CD4-positive, alpha-beta T cell treated with Interleukin-4 for 4 hours (primary cell): ENCODE results near the gene SFXN4.
"Not testable (repeated sequence)": the region's sequence is repeated elsewhere in the genome, so short reads cannot be mapped to it uniquely, and the experiment has no call there.

ENCODE experiments used
- DNase-seq: peaks from one replicate; pipeline ENCODE4 v3.0.0-alpha.2; 2020

The SFXN4 gene

DNA sequence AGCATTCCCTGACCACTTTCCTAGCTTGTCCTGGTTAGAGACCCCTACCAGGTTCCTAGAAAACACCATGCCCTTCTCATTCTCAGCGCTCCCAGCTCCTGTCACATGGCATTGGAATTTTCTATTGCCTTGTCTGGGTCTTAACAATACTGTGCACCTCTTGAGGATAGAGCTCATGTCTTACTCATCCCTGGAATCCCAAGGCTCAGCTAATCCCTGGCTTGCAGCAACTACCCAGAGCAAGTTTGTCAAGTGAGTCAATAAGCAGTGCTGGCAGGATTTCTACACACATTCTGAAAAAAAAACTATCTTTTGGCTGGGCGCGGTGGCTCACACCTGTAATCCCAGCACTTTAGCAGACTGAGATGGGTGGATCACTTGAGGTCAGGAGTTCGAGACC is 24.8 kb upstream of the SFXN4 start:
- DNase-seq, result no peak

DNA sequence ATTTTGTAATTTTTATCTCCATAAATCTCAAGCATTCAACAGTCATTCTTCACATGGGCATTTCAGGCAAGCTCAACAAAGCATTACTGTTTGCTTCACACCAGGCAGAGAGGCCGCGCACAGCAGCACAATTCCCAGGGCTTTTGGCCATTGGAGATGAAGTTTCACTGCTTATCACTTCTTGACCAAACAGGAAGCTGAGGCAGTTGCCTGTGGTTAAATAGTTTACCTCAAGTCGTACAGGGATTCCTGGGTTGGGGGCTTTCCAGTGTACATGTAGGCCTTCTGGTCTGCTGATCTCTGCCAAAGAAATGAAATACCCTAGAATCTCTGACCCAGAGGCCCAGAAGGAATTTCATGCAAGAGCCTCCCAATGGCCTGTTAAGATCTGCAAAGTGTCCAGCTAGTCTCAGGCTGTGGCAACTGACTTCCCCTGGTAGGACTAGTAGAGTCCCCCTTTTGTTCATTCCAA is 24.3 kb upstream of the SFXN4 start:
- DNase-seq, result no peak

- no peak for DNase-seq
Measured at GRCh38 chr10:119183664-119184412, 18.3 kb upstream of the SFXN4 start.

- not testable (repeated sequence) for DNase-seq
Measured at GRCh38 chr10:119180850-119181400, 15.4 kb upstream of the SFXN4 start.

GRCh38 chr10:119178372-119179119 is 13.0 kb upstream of the SFXN4 start, which contains the start of gene PRDX3:
Gene PRDX3 (minus strand): TSS chr10:119178812. CDS start chr10:119178790, 22 bp downstream.
- DNase-seq, result peak; percentile 84

DNA sequence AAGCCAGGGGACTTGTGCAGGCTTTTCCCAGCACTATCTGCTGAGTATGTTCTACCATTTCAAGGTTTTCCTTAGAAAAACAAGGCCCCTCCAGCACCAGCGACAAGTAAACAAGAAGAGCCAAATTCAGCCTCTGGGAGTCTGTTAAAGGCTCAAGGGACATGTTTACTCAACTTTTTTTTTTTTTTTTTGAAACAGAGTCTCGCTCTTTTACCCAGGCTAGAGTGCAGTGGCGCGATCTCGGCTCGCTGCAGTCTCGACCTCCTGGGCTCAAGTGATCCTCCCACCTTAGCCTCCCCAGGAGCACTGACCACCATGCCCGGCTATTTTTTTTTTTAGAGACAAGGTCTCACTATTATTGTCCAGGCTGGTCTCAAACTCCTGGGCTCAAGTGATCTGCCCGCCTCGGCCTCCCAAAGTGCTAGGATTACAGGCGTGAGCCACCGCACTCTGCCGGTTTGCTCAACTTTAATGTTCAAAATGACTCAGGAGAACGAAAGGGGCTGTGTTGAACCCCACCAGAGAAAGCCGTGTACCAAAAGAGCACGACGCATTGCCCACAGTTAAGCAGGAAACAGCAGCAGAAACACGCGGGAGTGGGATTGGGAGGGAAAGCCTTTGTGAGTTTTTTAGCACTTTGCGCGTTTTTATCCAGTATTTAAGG is 12.3 kb upstream of the SFXN4 start:
- DNase-seq, result no peak

DNA sequence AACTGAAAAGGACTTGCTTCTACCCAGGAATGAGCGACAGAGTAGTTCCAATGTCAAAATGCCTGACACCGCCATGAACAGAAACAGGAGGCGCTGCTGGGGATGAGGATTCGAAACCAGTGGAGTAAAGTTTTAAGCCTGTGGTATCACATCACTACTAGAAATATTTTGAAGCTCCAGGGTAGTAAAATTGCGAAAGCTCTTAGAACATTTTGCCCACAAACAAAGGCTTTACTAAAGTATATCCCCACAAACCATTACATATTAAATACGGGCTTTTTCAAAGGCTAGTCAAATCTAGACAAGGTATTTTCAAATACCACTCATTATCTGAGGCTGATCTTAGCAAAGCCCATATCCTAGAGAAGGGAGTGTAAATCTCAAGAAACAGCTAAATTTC is 10.7 kb upstream of the SFXN4 start:
- no peak for DNase-seq

GRCh38 chr10:119174109-119174508 is 8.6 kb upstream of the SFXN4 start:
- DNase-seq, result no peak

GRCh38 chr10:119167041-119167440 is 1.5 kb upstream of the SFXN4 start:
- DNase-seq, result no peak

DNA sequence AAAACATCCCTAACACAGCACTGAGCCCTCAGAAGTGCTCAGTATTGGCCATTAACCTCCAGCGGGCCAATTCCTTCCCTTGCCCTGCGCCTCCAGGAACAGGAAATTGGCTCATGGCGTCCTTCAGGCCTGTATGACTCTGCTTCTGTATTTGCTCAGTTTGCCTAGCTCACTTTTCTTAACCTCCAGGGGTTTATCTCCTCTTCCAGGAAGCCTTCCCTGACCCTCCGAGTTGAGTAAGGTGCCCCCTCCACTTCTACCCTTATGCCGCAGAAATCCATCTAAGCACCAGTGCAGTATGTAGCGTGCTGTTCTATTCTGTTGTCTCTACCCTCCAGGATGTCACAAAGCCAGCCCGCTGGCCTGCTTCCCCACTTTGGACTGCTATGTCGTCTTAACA is 1.1 kb upstream of the SFXN4 start:
- DNase-seq, result no peak

- no peak for DNase-seq
Measured at GRCh38 chr10:119166118-119166500, 595 bp upstream of the SFXN4 start.

GRCh38 chr10:119162452-119163092 is 2.9 kb downstream of the SFXN4 start:
- DNase-seq, result no peak

- no peak for DNase-seq
Measured at GRCh38 chr10:119161680-119162451, 3.6 kb downstream of the SFXN4 start.

- no peak for DNase-seq
Measured at GRCh38 chr10:119159332-119159731, 6.2 kb downstream of the SFXN4 start.

- no peak for DNase-seq
Measured at GRCh38 chr10:119153661-119154060, 11.9 kb downstream of the SFXN4 start.

DNA sequence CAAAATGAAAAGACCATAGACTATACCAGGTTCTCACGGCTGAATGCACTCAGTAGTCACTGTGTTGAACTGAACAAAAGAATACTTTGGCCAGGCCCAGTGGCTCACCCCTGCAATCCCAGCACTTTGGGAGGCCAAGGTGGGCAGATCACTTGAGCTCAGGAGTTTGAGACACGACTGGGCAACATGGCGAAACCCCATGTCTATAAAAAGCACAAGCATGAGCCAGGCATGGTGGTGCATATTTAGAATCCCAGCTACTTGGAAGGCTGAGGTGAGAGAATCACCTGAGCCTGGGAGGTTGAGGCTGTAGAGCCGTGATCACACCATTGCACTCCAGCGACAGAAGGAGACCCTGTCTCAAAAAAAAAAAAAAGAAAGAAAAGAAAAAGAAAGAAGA is 12.5 kb downstream of the SFXN4 start:
- DNase-seq, result no peak

DNA sequence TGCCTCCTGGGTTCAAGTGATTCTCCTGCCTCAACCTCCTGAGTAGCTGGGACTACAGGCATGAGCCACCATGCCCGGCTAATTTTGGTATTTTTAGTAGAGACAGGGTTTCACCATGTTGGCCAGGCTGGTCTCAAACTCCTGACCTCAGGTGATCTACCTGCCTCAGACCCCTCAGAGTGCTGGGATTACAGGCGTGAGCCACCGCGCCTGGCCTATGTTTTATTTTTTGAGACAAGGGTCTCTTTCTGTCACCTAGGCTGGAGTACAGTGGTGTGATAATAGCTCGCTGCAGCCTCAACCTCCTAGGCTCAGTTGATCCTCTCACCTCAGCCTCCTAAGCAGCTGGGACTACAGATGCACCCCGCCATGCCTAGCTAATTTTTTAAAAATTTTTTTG is 13.9 kb downstream of the SFXN4 start:
- not testable (repeated sequence) for DNase-seq

- no peak for DNase-seq
Measured at GRCh38 chr10:119149729-119150128, 15.8 kb downstream of the SFXN4 start.

DNA sequence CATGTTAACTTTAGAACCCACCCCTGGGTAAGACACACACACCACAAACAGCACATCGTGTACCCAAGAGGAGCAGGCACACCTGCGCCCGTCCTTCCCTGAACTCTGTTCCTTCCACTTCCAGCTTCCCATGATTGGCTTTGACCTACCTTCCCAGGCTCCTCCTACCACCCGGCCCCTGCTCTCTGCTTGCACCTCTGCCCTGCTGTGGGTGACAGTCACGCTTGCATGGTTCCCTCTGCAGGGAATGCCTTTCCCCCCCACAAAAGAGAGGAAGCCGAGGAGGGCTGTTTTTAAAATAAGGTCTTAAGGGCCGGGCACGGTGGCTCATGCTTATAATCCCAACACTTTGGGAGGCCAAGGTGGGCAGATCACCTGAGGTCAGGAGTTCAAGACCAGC is 16.4 kb downstream of the SFXN4 start:
- no peak for DNase-seq

DNA sequence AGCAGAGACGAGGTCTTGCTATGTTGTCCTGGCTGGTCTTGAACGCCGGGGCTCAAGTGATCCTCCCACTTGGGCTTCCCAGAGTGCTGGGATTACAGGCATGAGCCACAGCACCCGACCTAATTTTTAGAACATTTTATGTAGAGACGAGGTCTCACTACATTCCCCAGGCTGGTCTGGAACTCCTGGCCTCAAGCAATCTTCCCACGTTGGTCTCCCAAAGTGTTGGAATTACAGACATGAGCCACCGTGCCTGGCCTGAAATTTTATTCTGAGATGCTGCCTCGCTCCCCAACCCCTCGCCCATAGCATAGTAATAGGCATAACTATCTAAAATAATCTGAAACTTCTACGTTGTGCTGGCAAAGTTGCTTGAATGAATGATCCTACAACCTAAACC is 21.9 kb downstream of the SFXN4 start:
- DNase-seq, result no peak

DNA sequence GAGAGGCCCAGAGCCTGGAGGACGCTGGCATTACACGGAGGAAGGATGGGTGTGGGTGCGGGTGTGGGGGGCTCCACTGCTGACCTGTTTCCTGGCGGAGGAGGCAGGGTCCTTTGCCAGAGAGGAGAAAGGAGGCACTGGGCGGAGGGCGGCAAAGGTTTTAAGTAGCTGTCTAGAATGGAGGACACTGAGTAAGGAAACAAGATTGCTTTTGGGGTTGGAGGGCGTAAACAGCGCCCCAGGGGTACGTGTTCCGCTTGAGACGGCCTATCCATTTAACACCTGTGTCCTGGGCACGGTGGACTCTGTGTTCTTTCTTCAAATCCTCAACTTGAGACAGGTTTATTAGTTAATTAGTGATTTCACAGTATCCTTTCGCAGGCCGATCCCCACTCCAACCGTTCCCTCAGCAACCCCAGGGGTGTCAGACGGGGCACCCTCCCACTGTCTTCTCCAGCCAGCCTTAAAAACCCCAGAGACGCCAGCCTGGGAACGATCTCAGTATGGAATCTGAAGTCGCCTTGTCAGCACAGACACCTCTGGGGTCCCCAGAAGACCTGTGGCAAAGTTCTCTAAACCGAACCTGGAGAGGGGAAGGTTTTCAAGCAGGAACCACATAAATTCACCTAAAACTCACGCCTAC is 24.8 kb downstream of the SFXN4 start:
- DNase-seq, result no peak
